Fibroblast of skin of back (primary cell): ENCODE measurements around the gene C4BPA.

ENCODE experiments used
- DNase-seq: peaks from one replicate; pipeline ENCODE4 v3.0.0-alpha.2; 2013

C4BPA gene

GRCh38 chr1:207191776-207192175 lies 87.7 kb downstream of the C4BPA start:
- no peak for DNase-seq

DNA sequence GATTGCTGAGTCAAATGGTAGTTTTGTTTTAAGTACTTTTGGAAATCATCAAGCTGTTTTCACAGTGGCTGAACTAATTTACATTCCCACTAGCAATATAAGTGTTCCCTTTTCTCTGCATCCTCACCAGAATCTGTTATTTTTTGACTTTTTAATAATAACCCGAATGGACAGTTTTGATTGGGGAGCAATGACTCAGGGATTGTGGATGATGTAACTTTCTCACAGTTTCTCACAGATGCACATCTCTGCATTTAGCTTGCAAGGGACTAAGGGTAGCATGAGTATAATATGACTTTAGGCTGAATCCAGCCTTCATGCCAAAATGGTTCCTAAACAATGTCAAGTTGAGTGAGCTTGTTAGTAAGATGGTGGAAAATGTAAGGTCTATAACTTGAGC lies 90.2 kb downstream of the C4BPA start:
- no peak for DNase-seq
